Osteoblast (primary cell): ENCODE data around the gene COBLL1. TPM values are rescaled to one million over a fixed set of nuclear protein-coding genes. Genes with fewer than 3 reads are reported as not detected.

Experiments used
- DNase-seq: peaks from one replicate; pipeline ENCODE4 v3.0.0; 2011; ENCODE audit warnings: low spot score, mixed read lengths; ENCODE audit not compliant: insufficient read length; ENCODE audit errors: missing footprints
- H2AFZ ChIP-seq: 2 replicates; pipeline ENCODE4 v1.6.0; 2011; ENCODE audit warnings: mild to moderate bottlenecking, low read length
- H3K27ac ChIP-seq: 2 replicates; pipeline ENCODE4 v1.5.1; 2011; ENCODE audit warnings: mild to moderate bottlenecking, low read depth, low read length, moderate library complexity
- H3K27me3 ChIP-seq: 2 replicates; pipeline ENCODE4 v1.6.0; 2012; ENCODE audit warnings: mild to moderate bottlenecking, control low read depth, inconsistent platforms, low read length, moderate library complexity; ENCODE audit not compliant: insufficient read depth
- H3K36me3 ChIP-seq: 2 replicates; pipeline ENCODE4 v1.5.1; 2011; ENCODE audit warnings: mild to moderate bottlenecking, low read length, control low read depth, moderate library complexity; ENCODE audit not compliant: insufficient read depth
- H3K4me1 ChIP-seq: 2 replicates; pipeline ENCODE4 v1.5.1; 2011; ENCODE audit warnings: mild to moderate bottlenecking, low read length, control low read depth, moderate library complexity; ENCODE audit not compliant: insufficient read depth
- H3K4me2 ChIP-seq: 2 replicates; pipeline ENCODE4 v1.6.0; 2011; ENCODE audit warnings: mild to moderate bottlenecking, low read length; ENCODE audit not compliant: insufficient read depth
- H3K4me3 ChIP-seq: fragments of 200-600 bp; sonication (generic); 3 replicates; pipeline ENCODE4 v1.5.1; 2012; ENCODE audit warnings: mild to moderate bottlenecking, low read length, inconsistent platforms; ENCODE audit not compliant: insufficient read depth
- H3K79me2 ChIP-seq: 2 replicates; pipeline ENCODE4 v1.6.0; 2012; ENCODE audit warnings: mild to moderate bottlenecking, low read length, control low read depth, inconsistent platforms; ENCODE audit not compliant: insufficient read depth
- H3K9me3 ChIP-seq: 2 replicates; pipeline ENCODE4 v1.5.1; 2011; ENCODE audit warnings: low read depth, low read length, control low read depth
- H4K20me1 ChIP-seq: 2 replicates; pipeline ENCODE4 v1.6.0; 2012; ENCODE audit warnings: mild to moderate bottlenecking, low read length, control low read depth; ENCODE audit not compliant: insufficient read depth
- CTCF ChIP-seq: IDR thresholded peaks from 2 replicates; pipeline ENCODE4 v1.5.1; 2011; ENCODE audit warnings: mild to moderate bottlenecking, low read depth, low read length, moderate library complexity; ENCODE audit errors: extremely low read depth
- total RNA-seq: library from RNA; depleted of rRNA; stranded (reverse); fragments of >200 nt; gene quantifications from 2 replicates; pipeline ENCODE4 v1.2.3, GENCODE V29; 2012

Gene COBLL1
- total RNA-seq, 1 donor, result 10.9 TPM

- H3K4me2 ChIP-seq, result peak overlapping the region; percentile 53
- peak overlapping the region; percentile 57 for H2AFZ ChIP-seq
- no peaks in the 10 kb centered on the region for H3K79me2 ChIP-seq
- peaks cover 19% of the 10 kb centered on the region for H3K4me1 ChIP-seq
- no peak for DNase-seq
- H3K9me3 ChIP-seq, result no peaks in the 10 kb centered on the region
- no peak overlapping the region for H3K4me3 ChIP-seq
- no peaks in the 10 kb centered on the region for H3K36me3 ChIP-seq
- no peaks in the 10 kb centered on the region for H4K20me1 ChIP-seq
- TF ChIP-seq CTCF, result no peak
- peak overlapping the region; percentile 87 for H3K27ac ChIP-seq
- H3K27me3 ChIP-seq, result no peaks in the 10 kb centered on the region
These were observed 56.2 kb downstream of the COBLL1 start for GRCh38 chr2:164785457-164785856.

GRCh38 chr2:164784376-164784775 is 57.2 kb downstream of the COBLL1 start:
- no peak overlapping the region for H3K4me2 ChIP-seq
- peaks cover 19% of the 10 kb centered on the region for H3K4me1 ChIP-seq
- no peaks in the 10 kb centered on the region for H3K79me2 ChIP-seq
- H3K36me3 ChIP-seq, result no peaks in the 10 kb centered on the region
- H3K27ac ChIP-seq, result peak overlapping the region; percentile 87
- DNase-seq, result no peak
- H3K27me3 ChIP-seq, result no peaks in the 10 kb centered on the region
- no peak for TF ChIP-seq CTCF
- no peaks in the 10 kb centered on the region for H3K9me3 ChIP-seq
- no peak overlapping the region for H3K4me3 ChIP-seq
- no peak overlapping the region for H2AFZ ChIP-seq
- no peaks in the 10 kb centered on the region for H4K20me1 ChIP-seq

GRCh38 chr2:164782323-164782722 is 59.3 kb downstream of the COBLL1 start:
- H3K4me1 ChIP-seq, result peaks cover 19% of the 10 kb centered on the region
- DNase-seq, result no peak
- no peaks in the 10 kb centered on the region for H3K9me3 ChIP-seq
- TF ChIP-seq CTCF, result no peak
- no peak overlapping the region for H3K27ac ChIP-seq
- H3K4me2 ChIP-seq, result no peak overlapping the region
- no peaks in the 10 kb centered on the region for H3K36me3 ChIP-seq
- H3K79me2 ChIP-seq, result no peaks in the 10 kb centered on the region
- no peaks in the 10 kb centered on the region for H4K20me1 ChIP-seq
- no peaks in the 10 kb centered on the region for H3K27me3 ChIP-seq
- H3K4me3 ChIP-seq, result no peak overlapping the region
- H2AFZ ChIP-seq, result no peak overlapping the region

GRCh38 chr2:164781394-164781793 is 60.2 kb downstream of the COBLL1 start:
- Histone ChIP-seq H3K36me3 (no peaks in the 10 kb centered on the region), H3K27me3 (no peaks in the 10 kb centered on the region), H4K20me1 (no peaks in the 10 kb centered on the region), H3K4me1 (peaks cover 19% of the 10 kb centered on the region), H3K79me2 (no peaks in the 10 kb centered on the region), H3K4me3 (no peak overlapping the region), H3K27ac (no peak overlapping the region), H2AFZ (no peak overlapping the region), H3K4me2 (no peak overlapping the region), H3K9me3 (no peaks in the 10 kb centered on the region)
- TF ChIP-seq CTCF, result no peak
- DNase-seq, result no peak
